ENCODE results near the gene CTU2.

Gene CTU2

GRCh38 chr16:88690341-88691128 is 15.8 kb upstream of the CTU2 start:
- Histone ChIP-seq H3K27ac (ENCODE audit: extremely low read depth, low read depth, low read length) (no peak overlapping the region), H3K36me3 (ENCODE audit: control insufficient read depth in 2 of 2, insufficient read depth in 1 of 2, low read length in 2 of 2) (no peaks in the 10 kb centered on the region), H3K4me3 (ENCODE audit: low read depth, low read length) (no peak overlapping the region), H3K4me1 (ENCODE audit: control insufficient read depth, insufficient read depth, low read length) (peaks cover 6% of the 10 kb centered on the region; the same call in 1 of the 2 replicates), H3K9me3 (ENCODE audit: control insufficient read depth, insufficient read depth, low read depth, low read length) (no peaks in the 10 kb centered on the region)
- ChIA-PET CTCF (no interaction called here), POLR2A (no interaction called here)
- no peak for TF ChIP-seq ZNF677 (tag by site-specific recombination; IDR thresholded peaks at IDR 0.05)
- peak; percentile 85 for TF ChIP-seq ZNF266 (tag by site-specific recombination; IDR thresholded peaks at IDR 0.05; ENCODE audit: low read depth)

GRCh38 chr16:88691129-88691813 is 15.0 kb upstream of the CTU2 start:
- peaks cover 3% of the 10 kb centered on the region; the same call in 1 of the 2 replicates for H3K4me1 ChIP-seq (ENCODE audit: control insufficient read depth, insufficient read depth, low read length)
- TF ChIP-seq TCF7L2 (IDR thresholded peaks at IDR 0.05; ENCODE audit: borderline replicate concordance, low read depth, low read length) (no peak), ZFP41 (tag by site-specific recombination; IDR thresholded peaks at IDR 0.05; ENCODE audit: borderline replicate concordance) (no peak), ZNF394 (tag by site-specific recombination; IDR thresholded peaks at IDR 0.05; ENCODE audit: borderline replicate concordance) (no peak), ATF2 (tag by site-specific recombination; IDR thresholded peaks at IDR 0.05; ENCODE audit: low read depth) (no peak), CTCF (tag by site-specific recombination; IDR thresholded peaks at IDR 0.05) (no peak), REPIN1 (tag by site-specific recombination; IDR thresholded peaks at IDR 0.05; ENCODE audit: low read depth) (no peak), ZNF132 (tag by site-specific recombination; IDR thresholded peaks at IDR 0.05; ENCODE audit: borderline replicate concordance) (no peak), ZNF670 (tag by site-specific recombination; IDR thresholded peaks at IDR 0.05; ENCODE audit: low read depth) (no peak), ZBTB48 (tag by site-specific recombination; IDR thresholded peaks at IDR 0.05) (no peak), ZFP3 (tag by site-specific recombination; IDR thresholded peaks at IDR 0.05; ENCODE audit: low read depth) (no peak), ZBTB20 (tag by site-specific recombination; IDR thresholded peaks at IDR 0.05) (no peak), ZNF623 (tag by site-specific recombination; IDR thresholded peaks at IDR 0.05) (no peak), ZNF138 (tag by site-specific recombination; IDR thresholded peaks at IDR 0.05; ENCODE audit: borderline replicate concordance) (no peak), ZNF48 (tag by site-specific recombination; IDR thresholded peaks at IDR 0.05) (no peak), SALL2 (tag by site-specific recombination; IDR thresholded peaks at IDR 0.05; ENCODE audit: borderline replicate concordance) (no peak), ZNF610 (tag by site-specific recombination; IDR thresholded peaks at IDR 0.05; ENCODE audit: borderline replicate concordance) (no peak), ZNF830 (tag by site-specific recombination; IDR thresholded peaks at IDR 0.05; ENCODE audit: low read depth) (no peak), ZBTB17 (tag by site-specific recombination; IDR thresholded peaks at IDR 0.05) (no peak)
- H3K27ac ChIP-seq (ENCODE audit: extremely low read depth, low read depth, low read length): no peak overlapping the region
- H3K4me3 ChIP-seq (ENCODE audit: low read depth, low read length): no peak overlapping the region
- H3K36me3 ChIP-seq (ENCODE audit: control insufficient read depth in 2 of 2, insufficient read depth in 1 of 2, low read length in 2 of 2): peaks cover 0 to 5% of the 10 kb centered on the region in 2 experiments; a peak in 1 of 3 replicates
- CTCF ChIA-PET: interaction anchor here (1.0 kb wide), 1 partner anchor 18 kb away, joined by 4 read pairs; no protein-coding TSS in a partner anchor
- H3K9me3 ChIP-seq (ENCODE audit: control insufficient read depth, insufficient read depth, low read depth, low read length): no peaks in the 10 kb centered on the region
- POLR2A ChIA-PET: no interaction called here

Measured in HEK293 (cell line).